ENCODE results near the gene REEP5. TPM values are rescaled to one million over a fixed set of nuclear protein-coding genes. Genes with fewer than 3 reads are reported as not detected.
"Not testable (repeated sequence)": the region's sequence is repeated elsewhere in the genome, so short reads cannot be mapped to it uniquely, and the experiment has no call there.

The REEP5 gene
- total RNA-seq, 1 donor from 2014 or later: 69.4 TPM

GRCh38 chr5:112933105-112933504, 11.1 kb upstream of the REEP5 start:
- DNase-seq (ENCODE audit: low read depth in 2 of 2): no peak

- no peak for DNase-seq (ENCODE audit: low read depth in 2 of 2)
Measured at GRCh38 chr5:112931473-112931872, 9.4 kb upstream of the REEP5 start.

GRCh38 chr5:112930082-112930344, 8.0 kb upstream of the REEP5 start:
- DNase-seq (ENCODE audit: low read depth in 2 of 2): no peak

GRCh38 chr5:112929336-112930081, 7.5 kb upstream of the REEP5 start:
- no peak for DNase-seq (ENCODE audit: low read depth in 2 of 2)

GRCh38 chr5:112923988-112924387, 2.0 kb upstream of the REEP5 start:
- no peak for DNase-seq (ENCODE audit: low read depth in 2 of 2)

GRCh38 chr5:112923148-112923917, 1.3 kb upstream of the REEP5 start:
- no peak for DNase-seq (ENCODE audit: low read depth in 2 of 2)

GRCh38 chr5:112921026-112921832, 798 bp downstream of the REEP5 start:
- DNase-seq (ENCODE audit: low read depth in 2 of 2): peak; percentile 72 to 78

- DNase-seq (ENCODE audit: low read depth in 2 of 2): no peak
Measured at GRCh38 chr5:112919972-112920371, 2.1 kb downstream of the REEP5 start.

- DNase-seq (ENCODE audit: low read depth in 2 of 2): no peak
Measured at GRCh38 chr5:112918679-112919078, 3.3 kb downstream of the REEP5 start.

- DNase-seq (ENCODE audit: low read depth in 2 of 2): no peak
Measured at GRCh38 chr5:112918136-112918535, 3.9 kb downstream of the REEP5 start.

GRCh38 chr5:112917453-112917995, 4.5 kb downstream of the REEP5 start:
- no peak for DNase-seq (ENCODE audit: low read depth in 2 of 2)

GRCh38 chr5:112915831-112916230, 6.2 kb downstream of the REEP5 start:
- DNase-seq (ENCODE audit: low read depth in 2 of 2): no peak

GRCh38 chr5:112914584-112914983, 7.4 kb downstream of the REEP5 start:
- peak in 1 of 2 donors; percentile 49 for DNase-seq (ENCODE audit: low read depth in 2 of 2)

GRCh38 chr5:112910529-112910928, 11.5 kb downstream of the REEP5 start:
- DNase-seq (ENCODE audit: low read depth in 2 of 2): no peak

- DNase-seq (ENCODE audit: low read depth in 2 of 2): no peak
Measured at GRCh38 chr5:112908854-112909253, 13.2 kb downstream of the REEP5 start.

GRCh38 chr5:112907166-112907631, 14.8 kb downstream of the REEP5 start:
- no peak for DNase-seq (ENCODE audit: low read depth in 2 of 2)

GRCh38 chr5:112906637-112907036, 15.4 kb downstream of the REEP5 start:
- no peak for DNase-seq (ENCODE audit: low read depth in 2 of 2)

- not testable (repeated sequence) for DNase-seq (ENCODE audit: low read depth in 2 of 2)
Measured at GRCh38 chr5:112904996-112905395, 17.0 kb downstream of the REEP5 start.

- DNase-seq (ENCODE audit: low read depth in 2 of 2): no peak
Measured at GRCh38 chr5:112902561-112902960, 19.5 kb downstream of the REEP5 start.

GRCh38 chr5:112895682-112896081, 26.3 kb downstream of the REEP5 start:
- no peak for DNase-seq (ENCODE audit: low read depth in 2 of 2)

- DNase-seq (ENCODE audit: low read depth in 2 of 2): no peak
Measured at GRCh38 chr5:112892776-112893175, 29.3 kb downstream of the REEP5 start.

- not testable (repeated sequence) for DNase-seq (ENCODE audit: low read depth in 2 of 2)
Measured at GRCh38 chr5:112892066-112892465, 30.0 kb downstream of the REEP5 start.
